Hematopoietic multipotent progenitor cell treated with erythropoietin and hydrocortisone succinate and interleukin-3 and kit ligand, for 8 days (in vitro differentiated cells): ENCODE data around the gene S1PR5.
"Not testable (repeated sequence)": the region's sequence is repeated elsewhere in the genome, so short reads cannot be mapped to it uniquely, and the experiment has no call there.

Experiments used
- DNase-seq: peaks from one replicate; pipeline ENCODE4 v3.0.0-alpha.2; 2015

The S1PR5 gene

DNA sequence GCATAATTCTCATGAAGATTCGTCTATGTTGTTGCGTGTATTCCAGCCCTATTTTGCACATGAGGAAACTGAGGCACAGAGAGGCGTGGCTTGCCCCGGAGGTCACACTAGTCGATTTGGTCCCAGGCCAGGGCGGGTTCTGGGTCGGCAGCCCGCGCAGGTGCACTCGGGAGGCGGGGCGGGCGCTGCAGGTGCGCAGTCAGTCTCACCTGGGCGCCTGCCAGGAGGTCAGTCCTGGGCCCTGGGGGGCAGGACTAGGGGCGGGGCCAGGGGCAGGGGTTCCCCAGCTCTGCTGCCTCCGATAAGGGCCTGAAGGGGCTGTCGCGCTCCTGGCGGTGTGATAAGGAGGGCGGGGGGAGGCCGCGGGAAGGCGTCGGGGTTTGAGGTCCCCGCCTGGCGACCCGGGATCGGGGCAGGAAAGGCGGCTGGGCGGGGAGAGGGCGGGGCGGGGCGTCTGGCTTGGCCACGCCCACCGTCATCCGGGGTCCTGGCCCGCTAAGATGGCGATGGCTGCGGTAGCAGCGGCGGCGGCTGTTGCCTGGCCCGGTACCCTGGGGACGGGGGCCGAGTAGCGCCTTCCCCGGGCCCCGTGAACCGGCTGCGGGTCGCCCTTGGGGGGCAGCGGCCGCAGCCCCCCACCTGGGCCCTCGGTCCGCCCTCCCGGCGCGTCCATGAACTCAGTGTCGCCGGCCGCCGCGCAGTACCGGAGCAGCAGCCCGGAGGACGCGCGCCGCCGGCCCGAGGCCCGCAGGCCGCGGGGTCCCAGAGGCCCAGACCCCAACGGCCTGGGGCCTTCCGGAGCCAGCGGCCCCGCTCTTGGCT, 26.4 kb upstream of the S1PR5 start, which contains the start of gene ATG4D:
Gene ATG4D, plus strand, starts transcription at position 485 of the 822 bp plus-strand sequence. Its CDS starts 187 bp downstream, at position 672.
- peak; percentile 96 for DNase-seq

DNA sequence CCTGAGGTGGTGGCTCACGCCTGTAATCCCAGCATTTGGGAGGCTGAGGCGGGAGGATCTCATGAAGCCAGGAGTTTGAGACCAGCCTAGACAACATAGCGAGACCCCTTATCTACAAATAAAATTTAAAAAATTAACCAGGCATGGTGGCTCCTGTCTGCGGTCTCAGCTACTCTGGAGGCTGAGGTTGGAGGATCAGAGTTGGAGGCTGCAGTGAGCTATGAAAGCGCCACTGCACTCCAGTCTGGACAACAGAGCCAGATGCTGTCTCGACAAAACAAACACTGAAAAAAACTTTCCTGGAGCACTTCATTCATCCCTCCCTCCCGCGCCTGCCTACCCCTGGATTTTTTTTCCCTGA, 25.8 kb upstream of the S1PR5 start:
- DNase-seq = no peak

DNA sequence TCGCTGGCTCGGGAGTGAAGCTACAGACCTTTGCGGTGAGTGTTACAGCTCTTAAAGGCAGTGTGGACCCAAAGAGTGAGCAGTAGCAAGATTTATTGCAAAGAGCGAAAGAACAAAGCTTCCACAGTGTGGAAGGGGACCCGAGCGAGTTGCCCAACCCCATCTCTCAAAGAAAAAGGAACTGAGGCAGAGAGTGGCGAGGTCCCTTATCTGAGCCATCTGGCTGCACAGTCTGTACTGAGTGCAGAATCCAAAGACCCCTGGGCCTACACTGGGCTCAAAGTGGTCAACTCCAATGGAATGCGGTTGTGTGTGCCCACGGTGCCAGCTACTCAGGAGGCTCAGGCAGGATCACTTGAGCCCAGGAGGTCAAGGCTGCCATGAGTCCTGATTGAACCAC, 21.8 kb upstream of the S1PR5 start:
- not testable (repeated sequence) for DNase-seq

DNA sequence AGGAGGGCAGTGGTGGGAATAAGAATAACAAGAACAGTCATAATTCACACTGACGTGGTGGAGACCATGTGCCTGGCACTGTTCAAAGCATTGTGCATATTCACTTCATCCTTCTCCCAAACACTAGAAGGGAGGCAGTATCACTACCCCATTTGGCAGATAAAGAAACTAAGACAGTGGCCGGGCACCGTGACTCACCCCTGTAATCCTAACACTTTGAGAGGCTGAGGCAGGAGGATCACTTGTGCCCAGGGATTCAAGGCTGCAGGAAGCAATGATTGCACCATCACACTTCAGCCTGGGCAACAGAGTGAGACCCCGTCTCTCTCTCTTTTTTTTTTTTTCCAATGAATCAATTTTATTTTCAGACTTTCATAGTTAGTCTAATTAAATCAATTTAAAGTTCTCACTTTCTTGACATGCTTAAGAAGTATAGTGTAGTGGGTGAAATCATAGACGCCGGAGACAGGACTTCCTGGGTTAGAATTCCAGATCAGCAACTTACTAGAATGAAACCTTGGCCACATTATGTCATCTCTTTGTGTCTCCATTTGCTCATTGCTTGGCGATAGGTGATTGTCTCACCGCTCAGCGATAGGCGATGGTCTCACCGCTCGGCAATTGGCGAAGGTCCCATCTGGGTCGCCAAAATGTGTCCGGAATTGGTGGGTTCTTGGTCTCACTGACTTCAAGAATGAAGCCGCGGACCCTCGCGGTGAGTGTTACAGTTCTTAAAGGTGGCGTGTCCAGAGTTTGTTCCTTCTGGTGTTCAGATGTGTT, 21.1 kb upstream of the S1PR5 start:
- no peak for DNase-seq

DNA sequence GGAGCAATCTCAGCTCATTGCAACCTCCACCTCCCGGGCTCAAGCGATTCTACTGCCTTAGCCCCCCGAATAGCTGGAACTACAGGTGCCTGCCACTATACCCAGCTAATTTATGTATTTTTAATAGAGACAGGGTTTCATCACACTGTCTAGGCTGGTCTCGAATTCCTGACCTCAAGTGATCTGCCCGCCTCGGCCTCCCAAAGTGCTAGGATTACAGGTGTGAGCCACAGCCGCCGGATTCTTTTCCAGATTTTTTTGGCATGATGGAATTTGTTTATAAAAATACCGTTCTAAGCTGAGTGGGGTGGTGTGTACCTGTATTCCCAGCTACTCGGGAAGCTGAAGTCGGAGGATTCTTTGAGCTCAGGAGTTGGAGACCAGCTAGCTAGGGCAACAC, 20.4 kb upstream of the S1PR5 start:
- no peak for DNase-seq

DNA sequence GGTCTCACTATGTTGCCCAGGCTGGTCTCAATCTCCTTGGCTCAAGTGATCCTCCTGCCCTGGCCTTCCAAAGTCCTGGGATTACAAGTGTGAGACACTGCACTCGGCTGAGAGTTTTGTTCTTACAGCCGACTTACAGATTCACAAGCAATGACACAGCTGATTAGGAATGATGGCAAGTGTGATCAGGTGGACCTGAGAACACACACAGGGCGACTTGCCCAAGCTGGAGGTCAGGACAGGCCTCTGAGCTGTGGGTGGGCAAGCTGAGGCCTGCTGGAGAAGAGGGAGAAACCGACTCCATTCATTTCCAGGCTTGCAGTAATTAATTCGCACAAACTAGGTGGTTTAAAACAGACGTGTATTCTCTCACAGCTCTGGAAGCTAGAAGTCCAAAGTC, 18.4 kb upstream of the S1PR5 start:
- no peak for DNase-seq

DNA sequence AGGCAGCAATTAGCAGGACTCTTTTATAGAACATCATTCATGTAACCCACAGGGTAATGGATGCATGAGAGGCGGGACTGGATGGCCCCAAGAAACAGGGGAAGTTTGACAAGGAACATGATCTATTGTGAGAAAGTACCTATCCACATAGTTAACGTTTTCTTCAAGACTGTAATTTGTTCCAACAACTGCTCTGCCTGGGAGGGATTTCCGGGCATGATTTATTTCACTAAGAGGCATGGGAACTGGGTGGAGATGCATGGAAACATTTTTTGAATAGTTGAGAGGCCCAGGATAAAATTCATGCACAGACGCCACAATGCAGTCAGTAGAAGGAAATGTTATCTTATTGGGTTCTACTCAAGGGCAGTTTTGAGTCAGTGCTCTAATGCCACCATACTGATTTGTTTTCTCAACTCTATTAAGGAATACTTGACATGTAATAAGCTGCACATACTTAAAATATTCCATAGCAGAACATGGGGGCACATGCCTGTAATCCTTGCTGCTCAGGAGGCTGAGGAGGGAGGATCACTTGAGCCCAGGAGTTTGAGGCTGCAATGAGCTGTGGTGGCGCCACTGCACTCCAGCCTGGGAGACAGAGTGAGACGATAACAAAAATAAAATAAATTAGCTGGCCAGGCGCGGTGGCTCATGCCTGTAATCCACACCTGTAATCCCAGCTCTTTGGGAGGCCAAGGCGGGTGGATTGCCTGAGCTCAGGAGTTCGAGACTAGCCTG, 16.6 kb upstream of the S1PR5 start:
- no peak for DNase-seq

DNA sequence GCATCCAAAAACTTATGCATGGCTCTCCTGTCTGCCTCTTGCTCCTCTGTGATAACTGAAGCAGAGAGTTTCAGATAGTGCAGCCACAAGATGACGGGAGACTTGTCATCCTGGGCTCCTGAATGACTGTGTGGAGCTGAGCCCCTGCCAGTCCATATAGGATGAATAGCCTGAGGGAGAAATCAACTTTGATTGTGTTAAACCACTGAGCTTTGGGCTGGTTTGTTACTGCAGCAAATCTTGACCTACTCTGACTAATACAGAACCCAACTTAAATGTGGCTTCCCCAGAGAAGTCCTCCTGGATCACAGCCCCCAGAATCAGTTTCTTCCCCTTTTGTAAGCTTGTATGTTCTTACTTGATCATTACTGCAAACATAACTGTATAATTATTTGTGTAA, 15.2 kb upstream of the S1PR5 start:
- DNase-seq = no peak

DNA sequence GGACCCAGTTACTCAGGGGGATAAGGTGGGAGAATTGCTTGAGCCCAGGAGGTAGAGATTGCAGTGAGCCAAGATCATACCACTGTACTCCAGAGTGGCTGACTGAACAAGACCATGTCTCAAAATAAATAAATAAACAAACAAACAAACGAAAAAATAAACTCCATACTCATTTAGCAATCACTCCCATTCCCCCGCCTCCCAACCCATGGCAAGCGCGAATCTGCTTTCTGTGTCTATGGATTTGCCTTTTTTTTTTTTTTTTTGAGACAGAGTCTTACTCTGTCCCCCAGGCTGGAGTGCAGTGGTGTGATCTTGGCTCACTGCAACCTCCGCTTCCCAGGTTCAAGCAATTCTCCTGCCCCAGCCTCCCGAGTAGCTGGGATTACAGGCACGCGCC, 9.6 kb upstream of the S1PR5 start:
- not testable (repeated sequence) for DNase-seq

DNA sequence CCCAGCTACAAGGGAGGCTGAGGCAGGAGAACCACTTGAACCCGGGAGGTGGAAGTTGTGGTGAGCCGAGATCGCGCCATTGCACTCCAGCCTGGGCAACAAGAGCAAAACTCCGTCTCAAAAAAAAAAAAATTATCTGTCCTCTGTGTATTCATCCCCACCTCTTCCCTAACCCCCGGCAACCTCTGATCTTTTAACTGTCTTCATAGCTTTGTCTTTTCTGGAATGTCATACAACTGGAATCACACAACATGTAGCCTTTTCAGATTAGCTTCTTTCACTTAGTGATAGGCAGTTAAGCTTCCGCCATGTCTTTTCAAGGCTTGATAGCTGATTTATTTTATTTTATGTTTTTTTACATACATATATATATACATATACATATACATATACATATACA, 8.4 kb upstream of the S1PR5 start:
- DNase-seq = no peak

DNA sequence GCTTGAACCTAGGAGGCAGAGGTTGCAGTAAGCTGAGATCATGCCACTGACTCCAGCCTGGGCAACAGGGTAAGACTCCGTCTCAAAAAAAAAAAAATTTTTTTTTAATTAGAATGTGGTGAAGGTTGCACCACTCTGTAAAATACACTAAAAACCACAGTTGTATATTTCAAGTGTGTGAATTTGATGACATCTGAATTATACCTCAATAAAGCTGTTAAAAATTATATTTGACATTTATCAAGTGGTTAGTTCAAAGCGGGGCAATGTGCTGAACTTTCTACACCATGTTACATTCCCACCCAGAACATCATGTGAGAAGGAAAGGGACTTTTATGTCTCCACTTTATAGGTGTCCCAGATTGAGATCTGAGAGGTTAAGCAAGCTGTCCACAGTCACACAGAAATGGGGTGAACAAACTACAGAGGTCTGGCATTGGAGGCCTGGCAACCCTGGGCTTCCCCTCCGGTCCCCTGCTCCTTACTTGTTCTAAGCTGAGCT, 5.9 kb upstream of the S1PR5 start:
- no peak for DNase-seq

DNA sequence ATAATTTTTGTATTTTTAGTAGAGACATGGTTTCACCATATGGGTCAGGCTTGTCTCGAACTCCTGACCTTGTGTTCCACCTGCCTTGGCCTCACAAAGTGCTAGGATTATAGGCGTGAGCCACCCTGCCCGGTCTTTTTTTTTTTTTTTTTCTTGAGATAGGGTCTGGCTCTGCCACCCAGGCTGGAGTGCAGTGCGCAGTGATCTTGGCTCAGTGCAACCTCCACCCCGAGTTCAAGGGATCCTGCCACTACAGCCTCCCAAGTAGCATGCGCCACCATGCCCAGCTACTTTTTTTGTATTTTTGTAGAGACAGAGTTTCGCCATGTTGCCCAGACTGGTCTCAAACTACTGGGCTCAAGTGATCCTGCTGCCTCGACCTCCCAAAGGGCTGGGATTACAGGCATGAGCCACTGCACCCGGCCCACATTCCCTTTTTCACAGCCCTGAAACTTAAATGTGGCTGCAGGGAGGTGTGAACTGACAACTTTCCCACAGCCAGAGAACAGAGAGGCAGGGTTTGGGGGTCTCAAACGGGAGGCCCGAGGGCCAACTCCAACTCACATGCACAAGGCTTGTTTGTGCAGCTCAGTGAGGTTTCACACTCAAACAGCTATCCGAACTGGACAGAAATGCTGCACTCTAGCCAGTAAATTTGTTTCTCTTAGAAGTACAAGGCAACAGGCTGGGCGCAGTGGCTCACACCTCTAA, 4.4 kb upstream of the S1PR5 start:
- DNase-seq = no peak

DNA sequence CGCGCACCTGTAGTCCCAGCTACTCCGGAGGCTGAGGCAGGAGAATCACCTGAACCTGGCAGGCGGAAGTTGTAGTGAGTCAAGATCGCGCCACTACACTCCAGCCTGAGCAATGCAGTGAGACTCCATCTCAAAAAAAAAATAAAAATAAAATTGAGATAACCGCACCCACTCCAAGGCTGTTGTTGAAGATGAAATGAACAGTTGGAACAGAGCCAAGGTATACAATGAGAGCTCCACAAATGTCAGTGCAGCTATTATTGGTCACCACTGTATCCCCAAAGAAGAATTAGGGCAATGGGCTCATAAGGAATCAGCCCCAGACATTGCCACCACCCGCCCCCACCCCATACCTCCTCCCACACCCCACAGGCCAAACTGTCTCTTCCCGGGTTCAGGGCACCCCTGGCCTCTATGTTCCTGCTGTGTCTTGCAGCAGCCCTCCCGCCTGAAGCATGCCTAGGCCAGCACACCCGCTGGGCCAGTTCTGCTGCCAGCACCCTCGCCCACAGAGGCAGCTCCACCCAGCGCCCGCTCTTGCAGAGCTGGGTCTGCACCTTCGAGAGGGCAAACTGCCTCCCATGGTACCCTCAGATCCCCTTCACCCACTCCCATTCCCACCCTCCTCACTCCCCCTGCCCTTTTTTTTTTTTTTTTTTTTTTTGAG, 3.5 kb upstream of the S1PR5 start:
- DNase-seq = no peak

DNA sequence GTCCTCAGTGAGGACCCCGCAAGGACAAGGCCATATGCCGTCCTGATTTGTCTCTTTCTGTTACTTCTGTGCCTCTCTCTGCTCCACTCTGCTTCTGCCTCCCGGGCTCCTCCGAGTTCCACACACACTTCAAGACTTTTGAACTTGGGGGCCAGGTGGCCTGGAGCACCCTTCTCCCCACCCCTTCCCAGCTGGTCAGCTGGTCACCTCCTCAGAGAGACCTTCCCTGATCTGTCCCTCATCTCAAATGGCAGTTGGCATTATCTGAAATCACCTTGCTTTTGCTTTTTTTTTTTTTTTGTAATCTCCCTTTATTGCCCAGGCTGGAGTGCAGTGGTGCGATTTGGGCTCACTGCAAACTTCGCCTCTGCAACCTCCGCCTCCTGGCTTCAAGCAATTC, 2.2 kb upstream of the S1PR5 start:
- DNase-seq = no peak

DNA sequence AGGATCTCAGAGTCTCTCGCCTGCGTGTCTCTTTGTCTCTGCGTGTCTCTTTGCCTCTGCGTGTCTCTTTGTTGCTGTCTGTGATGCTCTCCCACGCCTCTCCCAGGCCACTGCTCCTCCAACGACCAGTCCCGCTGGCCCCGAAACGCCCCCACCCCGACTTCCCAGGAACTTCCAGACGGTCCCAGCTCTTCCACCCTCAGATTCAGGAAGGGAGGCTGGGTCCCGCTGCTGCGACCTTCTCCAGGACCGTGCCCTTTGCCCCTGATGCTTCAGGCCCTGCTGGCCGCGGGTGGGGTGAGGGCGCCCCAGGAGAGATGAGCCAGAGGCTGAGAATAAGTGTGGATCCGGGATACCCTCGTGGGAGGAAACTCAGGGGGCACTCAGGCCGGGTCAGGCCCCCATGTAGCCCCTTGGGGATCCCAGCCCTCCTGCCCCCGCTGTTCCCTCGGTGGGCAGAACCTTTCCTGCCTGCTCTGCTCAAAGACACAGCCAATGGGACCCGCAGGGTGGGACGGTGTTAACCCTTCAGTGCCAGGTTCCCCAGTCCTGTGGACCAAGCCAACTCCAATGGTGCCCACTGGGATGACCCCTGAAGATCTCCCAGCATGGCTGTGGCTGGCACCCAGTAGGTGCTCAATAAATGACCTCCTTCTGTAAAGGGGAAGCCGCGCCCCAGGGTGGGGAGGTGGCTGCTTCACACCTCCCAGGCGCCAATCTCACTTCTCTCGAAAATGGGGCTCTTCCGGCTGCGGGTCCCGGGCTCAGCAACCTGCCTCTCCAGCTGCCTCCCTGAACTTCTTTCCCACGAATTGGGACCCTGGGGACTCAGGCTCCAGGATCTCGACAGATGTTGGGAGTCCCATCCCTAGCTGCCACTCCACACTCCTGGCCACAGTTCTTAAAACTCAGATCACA, 1.5 kb upstream of the S1PR5 start:
- DNase-seq = no peak

DNA sequence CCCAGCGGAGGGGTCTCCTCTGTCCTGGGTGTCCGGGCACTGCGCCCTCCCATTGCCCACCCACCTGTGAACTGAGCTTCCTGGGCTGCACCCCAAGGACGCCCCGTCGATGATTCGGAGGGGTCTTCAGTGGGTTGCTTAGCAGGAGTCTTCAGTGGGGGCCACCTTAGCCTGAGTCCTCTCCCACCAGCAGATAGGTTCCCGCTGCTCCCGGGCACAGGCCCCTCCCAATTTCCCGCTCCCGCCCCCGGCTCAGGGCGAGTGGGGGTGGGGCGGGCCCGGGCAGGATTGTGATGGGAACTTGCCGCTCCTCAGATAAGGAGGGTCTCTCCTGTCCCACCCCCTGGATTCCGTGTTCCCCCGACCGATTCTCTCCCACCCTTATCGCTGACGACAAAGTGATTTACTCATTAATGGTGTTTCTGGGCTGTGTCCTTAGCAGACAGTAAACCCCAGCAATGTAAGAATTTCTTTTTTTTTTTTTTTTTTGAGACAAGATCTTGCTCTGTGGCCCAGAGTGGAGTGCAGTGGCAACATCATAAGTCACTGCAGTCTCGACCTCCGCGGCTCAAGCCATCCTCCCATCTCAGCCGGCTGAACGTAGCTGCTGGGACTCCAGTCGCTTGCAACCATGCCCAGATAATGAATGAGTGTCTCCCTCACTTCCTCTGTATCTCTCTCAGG, 655 bp upstream of the S1PR5 start:
- DNase-seq = peak; percentile 37

DNA sequence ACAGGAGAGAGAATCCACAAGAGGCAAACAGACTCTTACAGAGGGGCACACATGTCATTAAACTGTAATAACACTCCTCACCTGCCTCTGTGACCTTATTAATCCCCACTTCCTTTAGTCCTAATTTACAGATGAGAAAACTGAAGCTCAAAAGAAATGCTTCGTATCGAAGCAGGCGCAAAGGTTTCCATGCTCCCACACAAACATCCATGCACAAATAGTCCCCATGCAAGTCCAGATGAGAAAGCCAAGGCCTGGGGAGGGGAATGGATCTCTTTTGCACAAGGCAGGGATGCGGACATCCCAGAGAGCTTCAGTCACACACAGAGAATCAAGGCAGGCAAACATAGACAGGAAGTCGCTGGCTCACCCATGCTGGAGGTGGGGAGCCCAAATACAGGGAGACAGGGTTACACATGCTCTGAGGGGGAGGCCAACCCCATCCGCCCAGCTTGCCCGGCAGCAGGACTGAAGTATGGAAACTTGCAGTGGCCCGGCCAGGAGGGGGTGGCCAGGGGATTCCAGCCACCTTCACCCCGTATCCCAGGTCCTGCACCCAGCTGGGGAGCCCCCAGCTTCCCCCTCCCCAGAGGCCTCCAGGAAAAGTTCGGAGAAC, 468 bp downstream of the S1PR5 start:
- no peak for DNase-seq

DNA sequence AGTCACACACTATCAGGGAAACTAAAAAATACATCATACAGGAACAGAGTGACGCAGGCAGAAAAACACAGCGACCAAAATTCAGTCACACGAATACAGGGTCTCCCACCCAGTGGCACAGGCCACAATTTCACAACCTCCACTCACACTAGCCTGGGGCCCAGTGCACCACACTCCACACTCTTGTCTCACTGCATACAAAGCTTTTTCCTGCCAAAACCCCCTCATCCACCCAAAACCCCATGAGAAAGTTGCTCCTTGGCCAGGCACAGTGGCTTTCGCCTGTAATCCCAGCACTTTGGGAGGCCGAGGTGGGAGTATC, 1.2 kb downstream of the S1PR5 start:
- no peak for DNase-seq

DNA sequence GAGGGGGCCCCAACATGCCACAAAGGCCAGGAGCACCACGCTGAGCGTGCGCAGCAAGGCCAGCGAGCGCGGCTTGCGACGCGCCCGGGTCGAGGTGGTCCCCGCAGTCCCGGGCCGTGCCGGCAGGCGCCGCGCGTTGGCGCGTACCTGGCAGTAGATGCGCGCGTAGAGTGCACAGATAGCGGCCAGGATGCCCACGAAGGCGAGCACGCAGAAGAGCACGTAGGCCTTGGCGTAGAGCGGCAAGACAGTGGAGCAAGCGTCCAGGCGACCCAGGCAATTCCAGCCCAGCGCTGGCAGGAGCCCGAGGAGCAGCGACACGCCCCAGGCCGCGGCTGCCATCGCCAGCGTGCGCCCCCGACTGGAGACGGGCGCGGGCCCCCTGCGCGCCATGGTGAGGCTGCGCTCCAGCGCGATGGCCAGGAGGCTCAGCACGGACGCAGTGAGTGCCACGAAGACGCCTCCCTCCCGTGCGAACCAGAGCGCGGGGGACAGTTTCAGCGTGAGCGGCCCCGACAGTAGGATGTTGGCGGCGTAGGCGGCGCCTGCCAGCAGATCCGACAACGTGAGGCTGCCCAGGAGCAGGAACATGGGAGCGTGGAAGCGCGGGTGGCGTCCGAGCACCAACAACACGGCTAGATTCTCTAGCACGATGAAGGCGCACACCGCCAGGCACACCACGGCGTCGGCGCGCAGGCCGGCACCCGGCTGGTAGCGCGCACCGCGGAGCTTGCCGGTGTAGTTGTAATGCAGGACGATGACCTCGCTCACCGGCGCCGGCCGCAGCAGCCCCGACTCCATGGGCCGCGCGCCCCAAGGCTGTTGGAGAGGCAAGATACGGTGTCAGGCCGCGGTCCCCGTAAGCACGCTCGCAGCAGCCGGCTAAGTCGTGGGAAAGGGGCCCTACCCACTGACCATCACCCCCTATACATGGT, 2.8 kb downstream of the S1PR5 start:
- no peak for DNase-seq
